Naive B cell (primary cell): Measurements from ENCODE around the gene MPHOSPH8. TPM values are rescaled to one million over a fixed set of nuclear protein-coding genes. Genes with fewer than 3 reads are reported as not detected.
"Not testable (repeated sequence)": the region's sequence is repeated elsewhere in the genome, so short reads cannot be mapped to it uniquely, and the experiment has no call there.

Experiments used
- ATAC-seq, 2 donors: fragments of 150-1000 bp; cut with Tn5 transposase; 2 replicates each; pipeline ENCODE4 v1.10.0; 2021; ENCODE audit warnings: low read depth in 2 of 2, mild to moderate bottlenecking in 2 of 2, moderate library complexity in 2 of 2
- DNase-seq: peaks from one replicate; pipeline ENCODE4 v3.0.0; 2022
- H3K27ac Mint-ChIP-seq, 6 donors: one replicate each; pipeline ENCODE4 v1.8.0; 2020 to 2022; ENCODE audit warnings: mild to moderate bottlenecking in 6 of 6, mixed read lengths in 6 of 6, moderate library complexity in 5 of 6, inconsistent platforms in 2 of 6
- H3K27me3 Mint-ChIP-seq, 3 donors: one replicate each; pipeline ENCODE4 v1.8.0; 2021 to 2022; ENCODE audit warnings: mixed read lengths in 3 of 3, mild to moderate bottlenecking in 1 of 3
- H3K36me3 Mint-ChIP-seq, 2 donors: one replicate each; pipeline ENCODE4 v1.8.0; 2020 to 2022; ENCODE audit warnings: mixed read lengths in 2 of 2, inconsistent platforms in 1 of 2, mild to moderate bottlenecking in 1 of 2
- H3K4me1 Mint-ChIP-seq, 3 donors: one replicate each; pipeline ENCODE4 v1.8.0; 2020 to 2022; ENCODE audit warnings: mixed read lengths in 3 of 3, inconsistent platforms in 1 of 3, mild to moderate bottlenecking in 1 of 3, moderate library complexity in 1 of 3
- H3K4me3 Mint-ChIP-seq, 8 donors: one replicate each; pipeline ENCODE4 v1.8.0; 2020 to 2022; ENCODE audit warnings: mild to moderate bottlenecking in 8 of 8, mixed read lengths in 8 of 8, moderate library complexity in 8 of 8, inconsistent platforms in 2 of 8
- H3K9me3 Mint-ChIP-seq, 7 donors: one replicate each; pipeline ENCODE4 v1.8.0; 2020 to 2022; ENCODE audit warnings: mixed read lengths in 7 of 7, mild to moderate bottlenecking in 5 of 7, inconsistent platforms in 2 of 7, moderate library complexity in 1 of 7
- polyA plus RNA-seq, 6 donors: library from polyadenylated mRNA; unstranded; fragments of 300-500 nt; fragmentation: Illumina TruSeq; gene quantifications; one replicate each; pipeline ENCODE4 v1.2.3, GENCODE V29; 2021; ENCODE audit warnings: low read depth in 6 of 6

Gene MPHOSPH8
- polyA plus RNA-seq, 6 donors from 2014 or later, result 9.4 to 20.9 (median 10.8) TPM

DNA sequence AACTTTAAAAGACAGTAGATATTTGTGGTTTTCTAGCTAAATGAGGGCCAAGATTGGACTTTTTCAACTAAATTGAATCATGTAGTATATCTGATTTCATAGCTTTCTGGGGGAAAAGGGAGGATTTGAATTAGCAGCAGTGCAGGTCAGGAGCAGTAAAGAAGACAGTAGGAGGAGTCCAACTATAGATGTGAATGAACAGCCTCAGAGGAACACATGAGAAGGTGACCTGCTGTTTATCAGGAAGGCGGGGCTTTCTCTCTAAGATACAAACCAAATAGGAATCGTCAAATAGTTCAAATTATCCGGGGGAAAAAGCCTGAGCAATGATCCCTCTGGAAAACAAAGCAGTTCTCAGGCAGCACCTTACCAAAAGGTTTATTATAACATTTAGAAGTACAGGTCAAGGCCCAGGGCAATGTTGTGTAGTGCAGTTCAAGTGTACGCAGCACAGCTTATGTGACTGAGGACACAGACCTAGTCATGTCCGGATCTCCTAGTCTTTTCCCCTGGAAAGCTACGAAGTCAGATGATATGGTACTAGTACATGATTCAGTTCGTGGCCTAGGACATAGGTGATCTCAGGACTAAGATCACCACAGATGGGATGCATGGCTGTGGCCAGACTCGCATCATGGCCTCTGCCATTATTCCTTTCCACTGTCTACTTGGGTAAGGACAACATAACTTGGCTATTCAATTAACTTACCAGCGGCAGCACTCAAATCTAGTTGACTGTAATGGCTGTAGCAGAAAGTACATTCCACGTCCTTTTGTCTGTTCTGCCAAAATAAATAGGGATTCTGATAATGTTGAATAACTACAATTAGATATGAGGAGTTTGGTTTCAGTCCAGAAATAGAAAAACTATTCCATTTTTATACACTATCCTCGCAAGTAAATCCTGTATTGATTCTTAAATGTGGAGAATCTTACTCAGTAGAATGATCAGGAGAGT, 40.3 kb downstream of the MPHOSPH8 start:
- H3K27me3 Mint-ChIP-seq, result no peaks in the 10 kb centered on the region
- ATAC-seq (no peak), DNase-seq (no peak)
- H3K36me3 Mint-ChIP-seq, result peaks cover 0 to 27% of the 10 kb centered on the region in 2 donors
- H3K27ac Mint-ChIP-seq, result peak overlapping the region; percentile 2 to 67 (median 46)
- no peaks in the 10 kb centered on the region for H3K9me3 Mint-ChIP-seq
- peaks cover 4 to 25% (median 10%) of the 10 kb centered on the region in 3 donors for H3K4me1 Mint-ChIP-seq
- peak overlapping the region in 1 of 8 donors; percentile 17 for H3K4me3 Mint-ChIP-seq

DNA sequence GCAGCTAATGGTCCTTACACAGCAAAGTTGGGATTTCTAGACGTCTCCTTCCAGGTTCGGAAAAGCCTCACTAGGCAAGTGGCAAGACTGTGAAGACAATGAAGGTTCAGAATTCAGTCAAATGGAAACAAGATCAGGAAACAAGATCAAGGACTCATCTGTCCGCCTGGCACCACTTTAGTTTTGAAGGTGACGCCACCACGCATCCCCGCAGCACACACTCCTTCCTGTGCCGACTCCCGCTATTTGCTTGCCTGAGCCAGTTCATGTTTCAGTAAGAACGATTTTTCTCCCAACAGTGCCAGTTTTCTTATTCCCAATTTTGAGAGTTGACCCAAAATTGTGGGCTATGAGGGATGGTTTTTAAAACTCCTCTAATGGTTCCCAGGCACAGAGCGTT, 41.4 kb downstream of the MPHOSPH8 start:
- no peaks in the 10 kb centered on the region for H3K27me3 Mint-ChIP-seq
- no peak overlapping the region for H3K4me3 Mint-ChIP-seq
- peak overlapping the region in 3 of 6 donors; percentile 12 to 73 (median 67) for H3K27ac Mint-ChIP-seq
- H3K36me3 Mint-ChIP-seq, result peaks cover 0 to 26% of the 10 kb centered on the region in 2 donors
- no peaks in the 10 kb centered on the region for H3K9me3 Mint-ChIP-seq
- ATAC-seq, result no peak
- no peak for DNase-seq
- H3K4me1 Mint-ChIP-seq, result peaks cover 4 to 15% (median 5%) of the 10 kb centered on the region in 3 donors

DNA sequence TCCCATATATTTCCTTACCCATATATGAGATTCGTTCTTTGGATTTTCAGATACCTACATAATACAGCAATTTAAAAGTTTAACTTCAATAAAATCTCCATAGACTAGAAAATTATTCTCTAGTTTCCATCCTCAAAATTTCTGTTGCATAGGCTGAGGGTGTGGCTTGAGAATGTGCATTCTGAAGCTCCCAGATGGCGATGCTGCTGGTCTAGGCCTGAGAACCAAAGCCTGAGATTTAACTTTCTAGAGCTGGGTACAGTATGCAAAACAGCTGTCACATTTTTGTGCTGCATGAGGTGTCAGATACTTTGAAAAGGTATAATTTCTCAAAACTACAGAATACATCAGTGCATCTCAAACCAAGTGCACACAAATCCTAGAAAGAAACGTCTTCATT, 42.7 kb downstream of the MPHOSPH8 start:
- Mint-ChIP-seq H3K4me3 (no peak overlapping the region), H3K36me3 (peaks cover 0 to 20% of the 10 kb centered on the region in 2 donors), H3K4me1 (peaks cover 0 to 3% (median 0%) of the 10 kb centered on the region in 3 donors), H3K9me3 (no peaks in the 10 kb centered on the region), H3K27ac (peak overlapping the region in 4 of 6 donors; percentile 5 to 69 (median 22)), H3K27me3 (no peaks in the 10 kb centered on the region)
- no peak for DNase-seq
- ATAC-seq, result no peak

DNA sequence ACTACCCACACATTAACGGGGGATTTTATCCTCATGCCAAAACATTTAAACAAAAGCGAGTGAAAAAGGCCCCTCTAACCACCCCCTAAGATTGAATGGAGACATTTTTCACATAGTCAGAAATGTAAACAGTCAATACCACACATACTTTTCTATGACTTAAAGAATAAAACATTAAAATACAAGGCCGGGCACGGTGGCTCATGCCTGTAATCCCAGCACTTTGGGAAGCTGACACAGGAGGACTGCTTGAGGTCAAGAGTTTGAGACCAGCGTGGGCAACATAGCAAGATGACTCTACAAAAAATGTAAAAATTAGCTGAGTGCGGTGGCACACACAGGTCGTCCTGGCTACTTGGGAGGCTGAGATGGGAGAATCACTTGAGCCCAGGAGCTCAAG, 47.3 kb downstream of the MPHOSPH8 start:
- Mint-ChIP-seq H3K4me3 (no peak overlapping the region), H3K27ac (peak overlapping the region in 2 of 6 donors; percentile 26 to 92), H3K27me3 (no peaks in the 10 kb centered on the region), H3K36me3 (peaks cover 0 to 4% of the 10 kb centered on the region in 2 donors), H3K4me1 (peaks cover 0 to 4% (median 4%) of the 10 kb centered on the region in 3 donors), H3K9me3 (no peaks in the 10 kb centered on the region)
- ATAC-seq (no peak), DNase-seq (no peak)

DNA sequence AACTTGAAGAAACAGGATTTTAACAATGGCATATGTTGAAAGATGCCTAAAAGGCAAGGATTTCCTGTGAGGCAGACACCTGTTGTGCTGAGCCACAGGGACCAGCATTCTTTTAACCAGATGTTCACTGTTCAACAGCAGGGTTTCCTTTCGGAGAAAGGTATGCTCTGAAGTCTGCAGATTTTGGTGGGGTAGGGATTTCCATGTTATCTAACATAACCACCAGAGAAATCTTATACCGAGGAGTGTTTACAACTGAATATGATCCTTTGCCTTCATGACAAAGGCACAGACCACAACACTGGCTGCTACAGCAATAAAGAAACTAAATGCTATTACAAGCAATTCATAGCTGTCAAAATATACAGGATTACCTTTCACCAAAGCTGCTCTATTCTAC, 48.1 kb downstream of the MPHOSPH8 start:
- Mint-ChIP-seq H3K4me3 (no peak overlapping the region), H3K4me1 (peaks cover 0 to 9% (median 4%) of the 10 kb centered on the region in 3 donors), H3K27me3 (no peaks in the 10 kb centered on the region), H3K9me3 (no peaks in the 10 kb centered on the region), H3K36me3 (peaks cover 0 to 4% of the 10 kb centered on the region in 2 donors), H3K27ac (peak overlapping the region in 2 of 6 donors; percentile 26 to 53)
- no peak for ATAC-seq
- no peak for DNase-seq

DNA sequence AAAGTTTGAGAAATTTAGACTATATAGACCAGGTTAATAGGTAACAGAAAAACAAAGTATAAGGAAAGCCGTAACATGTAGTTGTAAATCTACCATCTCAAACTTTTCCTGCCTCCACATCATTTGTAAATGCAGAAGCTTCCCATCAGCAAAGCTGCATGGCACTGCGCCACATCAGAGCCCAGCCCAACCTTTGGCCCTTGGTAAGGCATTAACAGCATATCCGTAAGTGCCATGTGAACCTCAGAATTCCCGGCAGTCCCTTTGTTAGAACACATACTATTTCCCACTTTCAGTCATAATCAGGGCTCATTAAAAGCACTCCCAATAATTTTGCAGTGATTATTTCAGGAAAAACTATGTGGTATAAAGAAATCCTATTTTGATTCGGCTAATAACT, 51.6 kb downstream of the MPHOSPH8 start:
- H3K4me3 Mint-ChIP-seq, result no peak overlapping the region
- DNase-seq (no peak), ATAC-seq (no peak)
- H3K36me3 Mint-ChIP-seq, result peaks cover 0 to 4% of the 10 kb centered on the region in 2 donors
- peak overlapping the region in 1 of 6 donors; percentile 63 for H3K27ac Mint-ChIP-seq
- no peaks in the 10 kb centered on the region for H3K27me3 Mint-ChIP-seq
- H3K9me3 Mint-ChIP-seq, result no peaks in the 10 kb centered on the region
- H3K4me1 Mint-ChIP-seq, result peaks cover 0 to 9% (median 4%) of the 10 kb centered on the region in 3 donors

DNA sequence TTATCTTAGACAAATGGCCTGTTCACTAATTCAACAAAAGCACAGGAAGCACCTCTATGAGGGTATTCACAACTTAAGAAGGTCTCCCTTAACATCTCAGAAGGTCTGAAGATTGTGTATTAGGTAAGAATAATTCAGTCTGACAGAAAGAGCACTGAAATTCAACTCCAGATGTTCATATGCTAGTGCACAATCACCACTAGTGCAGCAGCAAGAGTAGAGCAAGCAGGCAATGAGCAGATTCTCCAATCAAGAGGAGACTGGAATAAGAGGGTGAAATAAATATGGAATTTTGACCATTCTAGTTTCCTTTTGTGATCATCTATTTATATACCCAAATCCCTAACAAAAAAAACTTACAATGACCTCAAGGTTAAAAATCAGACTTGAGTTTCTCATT, 52.0 kb downstream of the MPHOSPH8 start:
- H3K4me3 Mint-ChIP-seq, result no peak overlapping the region
- peak overlapping the region in 2 of 6 donors; percentile 52 to 63 for H3K27ac Mint-ChIP-seq
- no peaks in the 10 kb centered on the region for H3K9me3 Mint-ChIP-seq
- no peak for DNase-seq
- no peaks in the 10 kb centered on the region for H3K27me3 Mint-ChIP-seq
- ATAC-seq, result no peak
- peaks cover 3 to 4% of the 10 kb centered on the region in 2 donors for H3K36me3 Mint-ChIP-seq
- peaks cover 0 to 9% (median 4%) of the 10 kb centered on the region in 3 donors for H3K4me1 Mint-ChIP-seq

DNA sequence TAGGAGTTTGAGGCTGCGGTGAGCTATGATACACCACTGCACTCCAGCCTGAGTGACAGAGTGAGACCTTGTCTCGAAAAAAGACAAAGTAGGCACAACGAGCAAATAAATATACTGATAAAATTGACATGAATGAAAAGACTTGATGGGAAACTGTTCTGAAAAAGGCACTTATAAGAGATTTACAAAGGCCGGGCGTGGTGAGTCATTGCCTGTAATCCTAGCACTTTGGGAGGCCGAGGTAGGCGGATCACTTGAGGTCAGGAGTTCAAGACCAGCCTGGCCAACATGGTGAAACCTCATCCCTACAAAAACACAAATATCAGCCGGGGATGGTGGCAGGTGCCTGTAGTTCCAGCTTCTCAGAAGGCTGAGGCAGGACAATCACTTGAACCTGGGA, 58.0 kb downstream of the MPHOSPH8 start:
- ATAC-seq, H3K9me3 Mint-ChIP-seq: not testable (repeated sequence)
- H3K4me3 Mint-ChIP-seq, result peak overlapping the region in 1 of 8 donors; percentile 43

DNA sequence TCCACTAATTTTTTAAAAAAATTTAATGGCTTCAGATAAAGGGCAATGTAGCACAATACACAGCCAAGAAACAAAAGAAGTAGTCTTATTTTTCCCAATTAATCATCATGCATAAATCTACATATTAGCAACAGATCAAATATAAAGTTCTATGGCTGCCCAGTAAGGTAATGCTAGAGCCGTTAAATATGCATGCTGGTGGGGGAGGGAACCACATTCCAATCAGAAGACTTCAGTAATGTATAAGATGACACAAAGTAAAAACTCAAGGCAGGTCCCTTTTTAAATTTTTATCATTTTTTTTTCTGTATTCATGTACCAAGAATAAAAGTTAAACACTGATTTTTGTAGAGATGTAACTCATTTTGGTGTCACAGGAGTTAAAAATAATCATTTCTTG, 62.0 kb downstream of the MPHOSPH8 start:
- ATAC-seq (no peak), DNase-seq (no peak)
- Mint-ChIP-seq H3K4me3 (no peak overlapping the region), H3K9me3 (no peaks in the 10 kb centered on the region), H3K36me3 (peaks cover 15% of the 10 kb centered on the region in 2 donors), H3K4me1 (peaks cover 0 to 2% (median 0%) of the 10 kb centered on the region in 3 donors), H3K27me3 (no peaks in the 10 kb centered on the region), H3K27ac (no peak overlapping the region)

More for the DNA sequence above, 58.0 kb downstream of the MPHOSPH8 start:
- H3K36me3 Mint-ChIP-seq, result peaks cover 15 to 17% of the 10 kb centered on the region in 2 donors
- not testable (repeated sequence) for H3K4me1 Mint-ChIP-seq, DNase-seq, H3K27me3 Mint-ChIP-seq
- peak overlapping the region in 3 of 6 donors; percentile 36 to 79 (median 38) for H3K27ac Mint-ChIP-seq

DNA sequence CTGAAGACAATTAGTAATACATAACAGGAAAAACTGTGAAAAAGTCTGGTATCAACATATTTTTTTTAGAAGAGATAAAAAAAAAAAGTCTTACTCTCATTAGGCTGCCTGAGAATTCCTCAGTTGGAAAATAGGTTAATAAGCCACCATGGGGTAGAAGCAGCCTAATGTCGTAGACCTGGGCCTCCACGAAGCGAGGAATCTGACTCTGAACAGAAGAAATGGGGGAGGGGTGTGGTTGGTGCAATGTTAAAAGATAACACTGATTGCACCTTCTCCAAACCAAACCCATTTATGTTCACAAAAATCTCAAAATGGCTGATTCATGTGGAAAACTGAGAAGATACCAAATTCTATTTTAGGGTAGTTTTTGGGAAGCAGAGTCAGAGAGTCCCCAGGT, 62.4 kb downstream of the MPHOSPH8 start:
- Mint-ChIP-seq H3K4me3 (no peak overlapping the region), H3K4me1 (peaks cover 0 to 2% (median 0%) of the 10 kb centered on the region in 3 donors), H3K36me3 (peaks cover 11 to 15% of the 10 kb centered on the region in 2 donors)

DNA sequence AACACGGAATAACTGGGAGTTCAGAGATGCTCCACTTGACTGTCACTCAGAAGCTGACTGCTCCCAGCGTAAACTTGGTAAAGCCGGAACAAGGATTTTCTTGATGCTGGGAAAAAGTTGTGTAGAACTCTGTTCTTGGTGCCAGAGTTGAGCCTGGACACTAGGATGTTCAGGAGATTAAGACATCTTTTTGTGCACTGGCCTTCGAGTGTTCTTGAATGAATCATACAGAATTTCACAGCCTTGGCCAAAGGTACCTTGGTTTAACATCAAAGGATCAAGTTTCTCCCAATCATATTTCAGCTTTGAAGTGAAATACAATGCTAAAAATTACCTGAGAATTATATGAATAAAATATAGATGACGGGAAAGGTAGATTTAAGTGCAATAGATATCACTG, 67.5 kb downstream of the MPHOSPH8 start:
- H3K4me3 Mint-ChIP-seq, H3K4me1 Mint-ChIP-seq, ATAC-seq, DNase-seq, H3K36me3 Mint-ChIP-seq, H3K9me3 Mint-ChIP-seq, H3K27me3 Mint-ChIP-seq: not testable (repeated sequence)
- H3K27ac Mint-ChIP-seq, result peak overlapping the region in 1 of 6 donors; percentile 59

More for the DNA sequence above, 62.4 kb downstream of the MPHOSPH8 start:
- Mint-ChIP-seq H3K27me3 (no peaks in the 10 kb centered on the region), H3K9me3 (no peaks in the 10 kb centered on the region), H3K27ac (no peak overlapping the region)
- DNase-seq (no peak), ATAC-seq (no peak)

DNA sequence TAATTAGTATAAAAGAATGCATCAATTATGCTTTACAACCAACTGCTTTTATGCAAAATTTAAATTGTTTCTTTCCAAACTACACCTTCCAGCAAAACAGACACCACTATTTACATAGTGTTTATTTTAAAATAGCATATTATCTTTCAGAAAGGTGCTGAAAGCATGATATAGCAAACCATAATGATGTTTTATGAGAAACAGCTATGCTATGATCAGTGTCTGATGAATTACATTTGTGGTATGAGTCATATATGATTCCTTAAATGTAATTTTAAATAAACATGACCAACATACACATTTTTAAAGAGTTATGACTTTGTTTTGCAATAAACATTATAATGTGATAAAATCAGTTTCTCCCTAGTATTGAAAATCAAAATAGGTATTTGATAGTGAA, 68.2 kb downstream of the MPHOSPH8 start:
- H3K27me3 Mint-ChIP-seq, ATAC-seq, H3K4me3 Mint-ChIP-seq, H3K27ac Mint-ChIP-seq, H3K9me3 Mint-ChIP-seq, H3K36me3 Mint-ChIP-seq, DNase-seq, H3K4me1 Mint-ChIP-seq: not testable (repeated sequence)

DNA sequence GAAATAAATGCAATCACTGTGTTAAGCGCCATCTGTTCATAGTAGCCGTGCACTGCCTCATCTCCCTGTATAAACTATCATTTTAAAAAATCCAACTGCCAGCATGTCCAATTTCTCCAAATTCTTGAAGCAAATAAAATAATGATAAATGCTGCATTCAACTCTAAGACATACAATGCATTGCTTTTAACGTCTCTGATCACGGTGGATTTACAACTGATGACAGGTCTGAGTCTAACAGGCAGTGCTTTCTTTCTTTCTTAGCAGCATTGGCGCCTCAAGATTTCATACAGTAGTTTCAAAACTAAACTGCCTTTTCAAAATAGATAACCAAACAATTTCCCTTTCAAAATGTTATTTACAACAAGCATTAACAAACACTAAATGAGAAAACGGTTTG, 70.8 kb downstream of the MPHOSPH8 start:
- H3K9me3 Mint-ChIP-seq, H3K4me3 Mint-ChIP-seq, H3K27me3 Mint-ChIP-seq, H3K27ac Mint-ChIP-seq, H3K36me3 Mint-ChIP-seq, DNase-seq, H3K4me1 Mint-ChIP-seq, ATAC-seq: not testable (repeated sequence)

DNA sequence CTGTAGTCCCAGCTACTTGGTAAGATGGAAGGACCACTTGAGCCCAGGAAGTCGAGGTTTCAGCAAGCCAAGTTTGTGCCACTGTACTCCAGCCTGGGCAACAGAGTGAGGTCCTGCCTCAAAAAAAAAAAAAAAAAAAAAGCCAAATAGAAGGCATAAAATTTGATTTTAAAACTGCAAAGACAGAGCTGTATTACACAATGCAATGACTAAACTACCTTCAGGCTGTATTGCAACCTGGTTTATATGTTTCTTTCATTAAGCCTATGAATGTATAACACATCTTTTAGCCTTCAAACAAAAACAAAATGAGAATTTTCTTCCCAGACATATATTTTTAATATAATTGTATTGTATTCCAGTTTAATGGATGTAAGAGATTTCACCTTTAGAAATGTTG, 75.6 kb downstream of the MPHOSPH8 start:
- not testable (repeated sequence) for H3K9me3 Mint-ChIP-seq, ATAC-seq, H3K4me3 Mint-ChIP-seq, H3K27me3 Mint-ChIP-seq, H3K36me3 Mint-ChIP-seq, DNase-seq, H3K4me1 Mint-ChIP-seq
- peak overlapping the region in 2 of 6 donors; percentile 10 to 30 for H3K27ac Mint-ChIP-seq
